Activated CD8-positive, alpha-beta memory T cell treated with anti-CD3 and anti-CD28 coated beads for 4 hours (primary cell): Measurements from ENCODE around the gene MTUS2.
A peak's percentile ranks its signal among the peaks of the same experiment; 100 is the strongest.

Experiments used
- DNase-seq, 2 donors: peaks; one replicate each; pipeline ENCODE4 v3.0.0-alpha.2; 2020; ENCODE audit warnings: low read depth in 2 of 2

Gene MTUS2

DNA sequence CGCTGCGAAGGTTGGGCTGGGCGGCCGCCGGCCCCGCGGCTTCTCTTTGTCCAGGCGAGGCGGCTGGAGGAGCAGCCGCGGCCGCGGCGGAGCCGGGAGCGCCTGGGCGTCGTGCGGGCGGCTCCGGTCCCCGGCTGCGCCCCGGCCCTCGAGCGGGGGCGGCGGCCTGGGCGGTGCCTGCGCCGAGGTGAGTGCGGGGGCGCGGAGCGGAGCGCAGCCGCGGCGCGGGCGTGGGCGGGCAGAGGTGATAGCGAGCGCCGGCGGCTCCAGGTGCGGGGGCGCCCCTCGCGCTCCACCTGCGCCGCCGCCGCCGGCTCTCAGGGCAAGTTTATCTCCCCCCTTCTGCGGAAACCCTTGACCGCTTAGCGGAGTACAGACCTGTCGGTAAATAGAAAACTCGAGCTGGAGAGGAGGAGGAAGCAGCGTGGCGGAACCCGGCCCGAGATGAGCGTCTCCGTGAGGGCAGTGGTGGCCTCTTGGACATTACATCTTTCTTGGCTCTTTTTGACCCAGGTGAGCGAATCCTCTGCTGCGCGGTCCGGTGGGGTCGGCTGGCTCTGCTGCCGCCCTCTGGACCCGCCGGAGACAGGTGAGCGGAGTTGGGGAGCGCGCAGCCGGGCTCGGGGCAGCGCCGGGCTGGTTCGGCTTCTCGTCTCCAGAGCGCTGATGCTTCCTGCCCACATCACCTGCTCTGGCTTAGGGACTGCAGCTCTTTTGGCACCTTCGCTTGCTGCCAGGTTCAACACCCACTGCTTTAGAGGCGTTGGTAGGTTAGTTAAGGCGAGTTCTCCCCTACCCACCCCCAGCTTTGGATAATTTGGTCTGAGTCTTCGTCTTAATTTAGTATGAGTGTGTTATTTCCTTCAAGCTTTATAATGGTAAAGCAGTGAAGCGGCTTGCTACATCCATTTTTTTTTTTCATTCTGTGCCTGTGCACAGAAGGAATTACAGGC is at the start of gene MTUS2:
TSS of gene MTUS2 (plus strand) at position 241 of the 953 bp plus-strand sequence.
- peak in 1 of 2 donors; percentile 13 for DNase-seq

DNA sequence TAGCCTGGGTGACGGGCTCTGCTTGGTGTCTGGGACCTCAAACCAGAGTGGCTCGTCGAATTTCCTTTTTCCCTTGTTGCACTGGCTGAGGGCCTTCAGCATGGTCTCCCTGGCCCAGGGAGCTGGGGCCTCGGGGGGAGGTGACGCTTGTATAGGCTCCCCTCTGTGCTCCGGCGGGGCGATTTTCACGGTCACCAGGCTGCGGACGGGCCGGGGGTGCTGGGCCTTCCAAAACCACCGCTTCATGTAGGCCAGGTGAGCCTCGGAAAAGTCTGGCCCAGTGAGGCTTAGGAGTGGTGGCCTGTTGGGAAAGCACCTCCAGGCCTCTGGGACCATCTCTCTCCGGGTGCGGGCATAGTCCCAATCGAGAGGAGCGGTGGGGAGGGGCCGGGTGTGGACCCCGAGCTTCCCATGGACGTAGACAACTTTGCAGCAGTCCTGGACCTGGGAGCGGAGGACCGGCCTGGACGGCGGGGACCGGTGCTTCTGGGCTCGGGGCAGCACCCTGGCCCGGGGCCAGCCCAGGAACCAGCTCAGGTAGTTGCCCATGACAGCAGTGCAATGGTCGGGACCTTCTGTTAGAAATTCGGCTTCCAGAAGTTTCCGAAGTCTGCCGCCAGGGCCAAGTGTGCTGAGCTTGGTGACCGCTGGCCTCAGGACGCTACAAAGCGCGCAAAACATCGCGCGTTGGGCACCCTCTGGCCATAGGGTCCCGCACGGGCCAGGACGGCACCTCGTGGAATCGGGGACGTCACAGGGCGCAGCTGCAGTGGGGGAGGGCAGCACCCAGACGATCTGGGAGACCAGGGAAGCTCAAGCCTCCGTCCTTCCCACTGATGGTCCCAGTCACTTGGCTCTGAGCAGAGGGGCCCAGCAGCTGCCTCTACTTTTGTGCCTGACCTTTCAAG is 41.6 kb upstream of the MTUS2 start:
- DNase-seq = no peak

DNA sequence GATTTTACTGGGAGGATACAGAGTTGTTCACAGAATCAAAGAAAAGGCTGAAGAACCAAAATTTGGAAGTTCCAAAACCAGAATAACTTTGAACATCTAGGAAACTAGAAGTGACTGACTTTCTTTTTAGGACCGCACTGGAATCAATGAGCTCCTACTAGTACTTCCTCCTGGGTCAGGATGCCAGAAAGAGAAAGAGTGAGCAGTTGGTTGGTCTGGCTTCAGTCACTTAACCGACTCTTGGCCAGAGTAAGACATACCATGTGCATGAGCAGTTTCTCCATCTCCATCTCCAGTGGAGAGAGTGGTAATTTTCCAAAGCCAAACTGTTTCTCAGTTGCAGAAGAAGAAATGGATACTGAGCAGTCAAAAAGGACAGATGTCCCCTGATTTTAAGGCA is 27.1 kb upstream of the MTUS2 start:
- DNase-seq = no peak

DNA sequence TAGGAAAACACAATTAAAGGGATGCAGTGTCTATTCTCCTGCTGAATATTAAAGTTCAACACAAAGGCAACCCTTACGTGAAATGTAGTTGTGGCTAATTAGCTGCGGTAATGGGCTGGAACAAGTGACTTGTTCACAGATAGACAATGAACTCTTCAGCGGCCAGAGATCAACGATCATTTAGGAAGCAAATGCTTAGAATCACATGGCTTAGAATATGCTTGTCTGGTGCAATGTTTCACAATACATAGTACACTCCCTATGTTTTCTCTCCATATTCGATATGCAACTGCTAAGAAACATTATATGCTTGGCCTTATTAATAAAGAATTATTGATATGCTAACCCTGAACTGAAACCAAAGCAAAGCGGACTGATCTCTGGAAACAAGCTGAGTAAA is 25.7 kb upstream of the MTUS2 start:
- no peak for DNase-seq

DNA sequence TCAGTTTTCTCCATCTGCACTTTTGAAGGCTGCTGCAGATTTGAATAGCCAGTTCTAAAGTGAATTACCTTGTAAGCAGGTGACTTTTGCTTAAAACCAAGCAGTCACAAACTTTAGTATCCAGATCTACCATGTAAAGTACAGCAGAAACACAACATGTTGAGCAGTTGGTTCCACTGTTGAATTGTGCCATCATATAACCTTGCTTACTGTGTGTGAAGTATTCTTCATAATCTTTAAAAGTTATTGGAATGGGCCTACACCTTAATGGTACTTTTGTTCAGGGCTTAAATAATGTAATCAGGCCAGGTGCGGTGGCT is 23.2 kb upstream of the MTUS2 start:
- DNase-seq = no peak

DNA sequence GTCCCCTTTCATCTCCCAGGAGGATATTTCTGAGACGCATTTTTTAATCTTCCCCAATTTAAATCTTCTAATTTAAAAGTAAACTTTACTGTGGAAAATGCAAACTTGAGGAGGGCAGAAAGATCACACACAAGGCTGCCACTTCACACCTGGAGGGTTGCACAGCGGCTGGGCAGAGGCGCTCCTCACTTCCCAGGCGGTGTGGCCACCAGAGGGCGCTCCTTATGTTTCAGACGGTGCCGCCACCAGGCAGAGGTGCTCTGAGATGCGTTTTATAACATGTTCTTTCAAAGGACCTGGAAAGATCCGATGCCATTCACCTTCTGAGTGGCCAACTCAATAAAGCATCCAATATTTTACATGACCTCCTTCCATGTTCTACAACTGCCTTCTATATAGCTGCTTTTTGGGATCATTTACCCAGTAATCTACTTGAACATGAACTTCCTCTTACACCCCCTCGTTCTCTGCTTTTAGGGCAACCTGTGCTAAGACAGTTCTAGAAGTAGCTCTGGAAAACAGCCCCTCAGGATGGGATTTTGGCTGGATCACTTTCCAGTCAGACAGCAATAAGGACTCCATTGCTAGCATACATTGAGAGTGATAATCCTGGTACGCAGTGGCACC is 14.8 kb upstream of the MTUS2 start:
- no peak for DNase-seq

DNA sequence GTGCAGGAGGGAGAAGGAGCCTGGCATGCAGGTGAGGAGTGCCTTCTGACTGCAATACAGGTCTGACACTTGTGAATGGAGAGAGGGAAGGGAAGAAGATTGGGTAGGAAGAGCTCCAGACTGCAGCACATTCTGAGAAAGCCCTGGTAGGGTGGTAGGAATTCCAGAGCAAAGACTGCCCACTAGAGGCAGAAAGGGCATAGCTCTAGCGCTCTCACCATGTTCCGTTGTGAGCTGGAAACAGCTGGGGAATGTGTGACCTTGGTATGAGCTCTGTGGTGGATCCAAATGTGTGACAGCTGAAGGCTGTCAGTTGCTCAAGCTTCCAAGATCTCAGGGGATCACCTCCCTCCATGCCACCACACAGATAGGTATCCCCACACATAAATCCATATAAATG is 2.9 kb upstream of the MTUS2 start:
- DNase-seq = no peak

DNA sequence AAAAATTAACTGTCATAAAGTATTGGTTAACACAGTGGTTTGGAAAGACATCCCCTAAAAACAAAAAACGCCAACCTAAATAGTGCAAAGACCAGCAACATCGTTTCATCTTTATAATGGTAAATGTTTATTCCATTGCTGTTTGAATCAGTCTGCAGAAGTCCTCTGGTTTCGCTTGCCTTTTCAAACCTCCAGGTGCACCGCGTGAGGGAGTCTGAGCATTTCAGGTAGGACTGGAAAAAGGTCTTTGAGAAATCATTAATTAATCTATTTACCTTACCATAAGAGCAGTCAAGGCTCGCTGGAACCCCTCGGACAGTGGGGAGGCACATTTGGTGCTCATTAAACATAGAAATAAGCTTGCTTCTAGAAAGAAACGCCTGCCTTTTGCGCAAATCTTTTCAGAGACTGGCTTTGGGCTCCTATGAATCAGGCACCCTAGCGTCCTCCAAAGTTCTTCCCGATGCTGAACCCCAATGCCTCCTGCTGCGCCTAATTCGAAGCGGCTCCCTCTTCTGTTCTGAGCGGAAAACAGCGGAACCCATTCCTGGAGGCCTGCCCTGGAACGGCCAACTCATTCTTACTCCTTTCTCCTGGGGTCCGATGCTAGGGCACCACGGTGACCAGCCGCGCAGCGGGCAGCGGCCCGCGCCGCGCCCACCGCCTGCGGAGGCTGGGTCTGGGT is 951 bp upstream of the MTUS2 start:
- no peak for DNase-seq

DNA sequence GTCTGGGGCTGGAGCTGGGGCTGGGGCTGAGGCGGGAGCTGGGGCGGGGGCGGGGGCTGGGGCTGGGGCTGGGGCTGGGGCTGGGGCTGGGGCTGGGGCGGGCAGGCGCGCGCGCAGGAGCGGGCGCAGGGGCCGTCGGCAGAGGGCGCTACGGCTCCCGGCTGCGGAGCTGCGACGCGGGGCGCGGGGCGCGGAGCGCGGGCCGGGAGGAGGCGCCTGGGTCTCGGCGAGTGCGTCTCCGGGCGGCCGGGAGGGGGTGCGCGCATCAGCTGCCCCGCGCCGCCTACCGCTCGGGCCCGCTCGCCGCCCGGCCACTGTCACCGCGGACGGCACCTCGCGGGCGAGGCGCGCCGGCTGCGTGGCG is 422 bp upstream of the MTUS2 start:
- no peak for DNase-seq

DNA sequence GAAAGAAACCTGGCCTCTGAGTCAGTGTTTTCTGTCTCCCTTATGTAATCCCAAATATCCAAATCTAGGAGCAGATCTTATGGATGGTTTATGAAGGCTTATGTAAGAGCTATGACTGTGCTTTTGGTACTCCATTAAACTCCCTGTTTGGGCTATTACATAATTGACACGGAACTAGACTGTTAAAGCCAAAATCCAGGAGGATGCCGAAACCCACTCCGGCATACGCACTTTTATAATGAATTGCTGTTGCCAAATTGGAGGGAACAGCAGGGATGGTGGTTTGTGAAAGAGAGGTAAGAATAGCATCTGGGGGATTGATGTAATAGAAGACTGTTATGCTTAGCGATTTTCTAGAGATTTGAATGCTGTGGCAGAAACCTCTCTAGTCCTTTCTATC is 2.0 kb downstream of the MTUS2 start:
- DNase-seq = no peak

DNA sequence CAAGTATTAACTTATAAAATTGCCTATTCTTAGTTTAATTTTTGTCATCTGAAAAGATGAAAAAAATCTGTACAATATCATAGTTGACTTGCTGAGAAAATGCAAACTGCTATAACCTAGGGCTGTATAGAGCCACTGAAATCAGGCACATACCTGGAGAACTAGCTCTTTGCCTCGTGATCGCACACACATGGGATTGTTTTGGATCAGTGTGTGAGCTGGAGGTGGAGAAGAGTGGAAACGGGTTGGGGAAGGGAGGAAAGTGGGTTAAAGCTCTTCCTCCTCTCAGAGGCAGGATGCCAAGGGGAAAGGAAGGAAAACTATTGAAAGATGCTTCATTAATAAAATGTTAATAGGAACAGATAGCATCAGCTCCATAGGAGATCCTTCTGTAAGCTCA is 2.7 kb downstream of the MTUS2 start:
- DNase-seq = no peak

DNA sequence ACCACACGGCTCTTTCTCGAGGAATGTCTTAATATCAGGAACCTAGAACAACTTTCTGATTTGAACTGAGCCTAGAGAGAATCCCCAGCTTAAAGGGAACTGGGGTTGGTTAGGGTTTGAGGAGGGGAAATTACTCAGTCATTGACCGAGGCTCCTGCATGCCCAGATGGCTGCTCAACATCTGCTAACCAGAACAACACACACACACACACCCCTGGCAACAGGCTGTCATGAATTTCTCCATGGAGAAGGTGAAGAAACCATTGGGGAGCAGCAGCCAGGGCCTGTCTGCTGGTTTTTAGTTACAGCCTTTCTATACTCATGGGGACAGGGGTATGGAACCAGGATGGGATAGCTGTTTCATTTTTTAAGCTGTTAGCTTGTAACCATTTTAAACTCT is 5.2 kb downstream of the MTUS2 start:
- no peak for DNase-seq

DNA sequence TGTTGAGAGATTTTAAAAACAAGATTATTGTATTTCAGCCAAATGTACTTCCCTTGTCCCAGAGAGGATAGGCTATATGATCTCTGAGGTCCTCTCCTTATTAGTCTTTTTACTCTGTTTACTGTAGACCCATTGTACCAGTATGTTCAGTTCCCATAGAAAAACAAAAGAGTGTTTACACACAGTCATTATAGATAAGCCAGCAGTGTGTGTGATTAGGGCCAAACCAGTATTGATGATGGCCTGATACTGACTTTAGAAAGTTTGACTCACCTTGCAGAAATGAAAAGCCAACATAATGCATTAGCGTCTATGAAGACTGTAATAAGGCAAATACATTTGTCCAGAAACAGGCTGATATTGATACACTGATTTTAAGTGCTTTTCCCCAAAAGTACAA is 6.2 kb downstream of the MTUS2 start:
- no peak for DNase-seq

DNA sequence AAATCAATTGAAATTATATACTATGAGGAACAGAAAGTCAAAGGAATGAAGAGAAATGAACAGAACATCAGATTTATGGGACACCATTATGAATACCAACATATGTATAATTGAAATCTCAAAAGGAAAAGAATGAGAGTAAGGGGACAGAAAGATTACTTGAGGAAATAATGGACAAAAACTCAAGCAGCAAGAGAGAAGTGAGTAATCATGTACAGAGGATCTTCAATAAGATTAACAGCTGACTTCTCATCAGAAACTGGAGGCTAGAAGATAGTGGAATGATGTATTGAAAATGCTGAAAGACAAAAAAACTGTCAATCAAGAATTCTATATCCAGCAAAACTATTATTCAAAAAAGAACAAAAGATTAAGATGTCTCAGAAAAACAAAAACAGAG is 10.4 kb downstream of the MTUS2 start:
- no peak for DNase-seq

DNA sequence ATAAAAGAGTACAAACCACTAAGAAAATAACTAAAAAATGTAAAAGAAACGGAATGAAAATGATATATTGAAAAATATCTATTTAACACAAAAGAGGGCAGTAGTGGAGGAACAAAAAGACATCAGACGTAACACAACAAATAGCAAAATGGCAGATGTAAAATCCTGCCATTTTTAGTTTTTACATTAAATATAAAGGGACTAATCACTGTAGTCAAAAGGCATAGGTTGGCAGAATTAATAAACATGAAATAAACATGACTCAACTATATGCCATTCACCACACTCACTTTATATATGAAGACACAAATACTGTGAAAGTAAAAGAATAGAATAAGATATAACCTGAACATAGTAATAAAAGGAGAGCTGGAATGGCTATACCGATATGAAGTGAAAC is 11.0 kb downstream of the MTUS2 start:
- DNase-seq = no peak

DNA sequence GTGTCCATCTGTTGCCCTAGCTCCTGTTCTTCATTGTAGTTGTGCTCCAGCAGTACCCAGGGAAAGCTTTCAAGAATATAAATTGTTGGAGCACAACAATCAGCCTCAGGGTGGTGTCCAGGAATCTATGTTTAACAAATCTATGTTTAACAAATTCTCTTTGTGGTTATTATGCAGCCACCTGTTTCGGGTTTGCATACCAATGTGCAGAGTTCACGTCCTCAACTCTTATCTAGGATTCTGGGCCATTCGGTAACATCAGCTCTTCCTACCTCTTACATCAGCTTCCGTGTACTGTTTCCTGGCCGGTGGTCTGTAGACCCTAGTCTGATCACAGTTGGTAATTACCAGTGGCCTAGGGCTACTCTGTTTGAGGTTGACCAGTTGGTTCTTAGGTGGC is 17.0 kb downstream of the MTUS2 start:
- DNase-seq = no peak

DNA sequence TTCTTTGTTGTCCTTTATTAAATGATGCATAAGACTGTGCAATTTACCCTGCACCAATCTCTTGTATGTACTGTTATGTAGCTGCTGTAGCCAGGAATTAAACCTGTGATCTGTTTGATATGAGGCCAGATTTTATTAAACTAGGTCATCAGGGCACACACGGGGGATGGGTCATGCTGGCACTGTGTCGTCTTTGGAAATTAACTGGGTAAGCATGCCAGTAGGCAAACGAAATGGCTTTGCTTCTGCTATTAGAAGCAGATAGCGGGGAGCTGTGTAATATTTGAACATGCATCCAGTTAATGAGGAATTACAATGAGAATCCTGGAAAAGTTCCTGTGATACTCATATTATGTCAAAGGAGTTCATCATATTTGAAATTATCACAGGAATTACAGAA is 23.5 kb downstream of the MTUS2 start:
- DNase-seq = no peak

DNA sequence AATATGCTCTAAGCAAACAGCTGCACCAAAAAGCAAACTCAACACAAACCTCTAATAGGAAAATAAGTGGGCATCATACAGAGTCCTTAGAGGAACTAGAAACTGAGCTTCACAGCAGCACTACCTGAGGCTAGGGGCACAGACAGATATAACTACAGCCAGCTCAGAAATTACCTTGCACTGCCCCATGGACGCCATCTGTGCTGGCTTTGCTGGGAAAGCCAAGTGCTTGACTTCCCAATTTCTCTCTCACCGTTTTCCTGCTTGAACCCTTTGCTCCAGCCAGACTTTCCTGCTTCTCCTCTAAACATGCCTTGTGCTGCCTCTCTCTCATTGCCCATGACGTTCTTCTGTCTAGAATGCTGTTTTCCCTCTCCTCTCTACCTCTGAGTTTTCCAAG is 29.3 kb downstream of the MTUS2 start:
- no peak for DNase-seq

DNA sequence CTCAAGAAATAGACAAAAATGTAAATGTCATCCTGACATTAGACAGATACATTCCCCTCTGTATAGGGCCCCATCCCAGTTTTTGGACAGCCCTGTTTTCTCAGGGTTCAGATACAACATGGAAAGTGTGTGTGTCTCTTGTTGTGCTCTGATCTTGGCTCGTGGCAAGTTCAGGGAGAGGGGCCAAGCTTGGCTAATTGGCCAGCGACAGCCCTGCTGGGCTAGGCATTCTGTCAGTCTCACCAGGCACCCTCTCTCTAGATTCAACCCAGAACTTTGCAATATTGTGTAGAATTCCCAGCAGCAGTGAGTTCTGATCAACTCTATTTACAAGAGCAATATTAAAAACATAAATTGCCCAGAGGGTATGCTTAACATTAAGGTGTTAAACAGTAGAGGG is 30.1 kb downstream of the MTUS2 start:
- no peak for DNase-seq

DNA sequence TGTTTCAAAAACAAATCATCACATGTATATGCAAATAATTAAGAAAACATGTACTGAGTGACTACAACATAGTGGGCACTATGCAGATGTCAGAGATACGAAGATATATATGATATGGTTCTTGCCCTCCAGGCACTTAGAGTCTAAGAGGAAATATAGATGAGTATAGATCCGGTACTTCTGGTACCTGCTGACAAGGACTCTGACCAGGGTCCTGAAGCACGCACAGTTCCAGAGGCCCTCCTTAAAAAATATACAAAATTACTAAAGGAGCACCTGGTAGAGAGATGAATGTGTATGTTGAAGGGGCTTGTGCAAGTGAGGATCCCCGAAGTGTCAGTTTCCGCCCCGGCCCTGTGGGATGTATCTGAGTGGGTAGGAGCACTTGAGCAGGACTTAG is 31.3 kb downstream of the MTUS2 start:
- no peak for DNase-seq

DNA sequence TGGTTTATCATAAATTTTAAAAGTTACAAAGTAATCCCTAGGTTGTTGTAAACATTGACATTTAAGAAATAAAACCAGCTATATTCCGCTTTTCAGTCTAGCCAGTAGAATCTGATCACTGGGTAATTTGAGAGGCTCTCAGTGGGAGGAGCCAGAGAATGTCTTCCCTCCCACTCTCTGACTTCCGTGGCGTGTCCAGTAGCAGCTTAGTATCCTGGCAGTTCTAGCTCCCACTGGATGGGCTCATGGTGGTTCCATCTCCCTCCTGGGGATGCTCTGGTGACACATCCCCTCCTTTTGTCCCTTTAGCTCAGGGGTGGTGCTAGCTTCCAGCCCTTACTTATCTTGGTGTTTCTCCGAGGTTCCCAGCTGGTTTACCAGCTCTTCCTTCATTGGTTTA is 34.5 kb downstream of the MTUS2 start:
- DNase-seq = no peak

DNA sequence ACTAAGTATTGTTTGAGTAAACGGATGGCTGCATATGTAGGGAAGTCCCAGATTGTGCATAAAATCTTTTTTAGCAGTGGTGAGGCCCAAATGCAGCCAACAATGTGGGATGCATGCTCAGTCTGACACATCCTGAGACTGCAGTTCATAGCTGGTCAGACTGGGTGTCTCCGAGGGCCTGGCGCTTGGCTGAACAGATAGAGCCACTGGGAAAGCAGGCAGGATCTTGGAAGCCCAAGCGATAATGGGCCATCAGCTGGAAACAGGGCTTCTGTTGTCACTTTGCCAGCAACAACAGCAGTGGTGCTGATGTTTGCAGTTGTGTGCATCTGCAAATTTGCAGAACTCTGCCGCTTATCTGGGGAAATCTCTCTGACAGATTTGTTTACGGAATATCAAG is 36.1 kb downstream of the MTUS2 start:
- DNase-seq = no peak
